Mesenchymal stem cell (in vitro differentiated cells and primary cell): Measurements from ENCODE around the gene CAMTA1.

Experiments used
- DNase-seq: peaks from one replicate; pipeline ENCODE4 v3.0.0-alpha.2; 2013
- H2AFZ ChIP-seq: one replicate; pipeline ENCODE4 v1.6.1; 2013; ENCODE audit warnings: low read depth, mild to moderate bottlenecking, control low read depth, inconsistent platforms, low read length, moderate library complexity
- H2AK5ac ChIP-seq: 2 replicates; pipeline ENCODE4 v1.6.1; 2013; ENCODE audit warnings: low read length, moderate library complexity, mild to moderate bottlenecking, inconsistent platforms; ENCODE audit not compliant: severe bottlenecking
- H2BK120ac ChIP-seq: one replicate; pipeline ENCODE4 v1.6.1; 2013; ENCODE audit warnings: low read depth, mild to moderate bottlenecking, inconsistent platforms, low read length, moderate library complexity
- H2BK12ac ChIP-seq, 2 experiments: one replicate each; pipeline ENCODE4 v1.6.1; 2013; ENCODE audit warnings: inconsistent platforms in 2 of 2, low read length in 2 of 2, mild to moderate bottlenecking in 2 of 2, moderate library complexity in 2 of 2, control low read depth in 1 of 2
- H2BK15ac ChIP-seq: one replicate; pipeline ENCODE4 v1.6.1; 2013; ENCODE audit warnings: mild to moderate bottlenecking, low read depth, inconsistent platforms; ENCODE audit not compliant: poor library complexity, severe bottlenecking
- H2BK5ac ChIP-seq: 2 replicates; pipeline ENCODE4 v1.6.1; 2013; ENCODE audit warnings: low read depth, mild to moderate bottlenecking, low read length, control low read depth, inconsistent platforms; ENCODE audit not compliant: poor library complexity, severe bottlenecking
- H3K14ac ChIP-seq, 2 experiments: one replicate each; pipeline ENCODE4 v1.6.1; 2013; ENCODE audit warnings: inconsistent platforms in 2 of 2, low read length in 2 of 2, control low read depth in 1 of 2, mild to moderate bottlenecking in 1 of 2, moderate library complexity in 1 of 2
- H3K18ac ChIP-seq, 2 experiments: one replicate each; pipeline ENCODE4 v1.6.1; 2013; ENCODE audit warnings: inconsistent platforms in 2 of 2, low read length in 2 of 2, control low read depth in 1 of 2, low read depth in 1 of 2, mild to moderate bottlenecking in 1 of 2
- H3K23ac ChIP-seq, 2 experiments: one replicate each; pipeline ENCODE4 v1.6.1; 2013; ENCODE audit warnings: inconsistent platforms in 2 of 2, low read length in 2 of 2, mild to moderate bottlenecking in 2 of 2, moderate library complexity in 2 of 2, control low read depth in 1 of 2
- H3K27ac ChIP-seq: 2 replicates; pipeline ENCODE4 v1.5.1; 2013; ENCODE audit warnings: mild to moderate bottlenecking, moderate library complexity, low read length, control low read depth, inconsistent platforms; ENCODE audit not compliant: poor library complexity, severe bottlenecking
- H3K27me3 ChIP-seq, 2 experiments: 2 replicates each; pipeline versions ENCODE4 v1.6.1 to v1.7.0; 2013; ENCODE audit warnings: low read length in 2 of 2, mild to moderate bottlenecking in 2 of 2, moderate library complexity in 2 of 2, control low read depth in 1 of 2, inconsistent platforms in 1 of 2; ENCODE audit not compliant: control insufficient read depth in 1 of 2, insufficient read depth in 1 of 2
- H3K36me3 ChIP-seq, 2 experiments: 2 replicates each; pipeline versions ENCODE4 v1.6.1 to v1.7.0; 2013; ENCODE audit warnings: low read length in 2 of 2, control low read depth in 1 of 2, inconsistent platforms in 1 of 2, low read depth in 1 of 2, mild to moderate bottlenecking in 1 of 2; ENCODE audit not compliant: insufficient read depth in 2 of 2, control insufficient read depth in 1 of 2
- H3K4ac ChIP-seq, 2 experiments: one replicate each; pipeline ENCODE4 v1.6.1; 2013; ENCODE audit warnings: inconsistent platforms in 2 of 2, low read length in 2 of 2, mild to moderate bottlenecking in 2 of 2, moderate library complexity in 2 of 2, control low read depth in 1 of 2, low read depth in 1 of 2
- H3K4me1 ChIP-seq: 2 replicates; pipeline ENCODE4 v1.6.1; 2013; ENCODE audit warnings: low read depth, low read length, control low read depth; ENCODE audit not compliant: control insufficient read depth, insufficient read depth
- H3K4me2 ChIP-seq: 2 replicates; pipeline ENCODE4 v1.6.1; 2013; ENCODE audit warnings: low read length, mild to moderate bottlenecking, inconsistent platforms; ENCODE audit not compliant: poor library complexity, severe bottlenecking
- H3K4me3 ChIP-seq, 2 experiments: 2 replicates each; pipeline versions ENCODE4 v1.5.1 to v1.7.0; 2013; ENCODE audit warnings: low read length in 2 of 2, mild to moderate bottlenecking in 2 of 2, control low read depth in 1 of 2, low read depth in 1 of 2; ENCODE audit not compliant: insufficient read depth in 1 of 2
- H3K79me1 ChIP-seq: replicated peaks from 2 replicates; pipeline ENCODE4 v1.6.1; 2013; ENCODE audit warnings: mild to moderate bottlenecking, control low read depth, low read length, inconsistent platforms; ENCODE audit not compliant: poor library complexity, severe bottlenecking
- H3K9ac ChIP-seq: 2 replicates; pipeline ENCODE4 v1.7.0; 2013; ENCODE audit warnings: mild to moderate bottlenecking, low read length, moderate library complexity
- H3K9me3 ChIP-seq: 2 replicates; pipeline ENCODE4 v1.7.0; 2013; ENCODE audit warnings: mild to moderate bottlenecking, low read length; ENCODE audit not compliant: control insufficient read depth
- H4K8ac ChIP-seq: one replicate; pipeline ENCODE4 v1.6.1; 2013; ENCODE audit warnings: inconsistent platforms, mild to moderate bottlenecking, low read length, moderate library complexity
- H4K91ac ChIP-seq: one replicate; pipeline ENCODE4 v1.6.1; 2013; ENCODE audit warnings: mild to moderate bottlenecking, low read length, inconsistent platforms
- WGBS: methylation state at CpG from one replicate; pipeline ENCODE4 v1.1.7; 2013; ENCODE audit warnings: mixed read lengths; 5-methylcytosine and 5-hydroxymethylcytosine counted together

Gene CAMTA1

GRCh38 chr1:7666249-7666648 is 881.0 kb downstream of the CAMTA1 start:
- peaks cover 0 to 11% of the 10 kb centered on the region in 2 experiments for H3K36me3 ChIP-seq
- H3K18ac ChIP-seq, result no peak overlapping the region
- no peak overlapping the region for H2AK5ac ChIP-seq
- no peak overlapping the region for H3K4ac ChIP-seq
- no peak overlapping the region for H3K4me3 ChIP-seq
- WGBS, result 89% methylated on average over 6 of the region's 6 CpGs
- H3K14ac ChIP-seq, result no peak overlapping the region
- no peak overlapping the region for H2BK12ac ChIP-seq
- H3K9me3 ChIP-seq, result no peaks in the 10 kb centered on the region
- H2BK120ac ChIP-seq, result no peak overlapping the region
- peaks cover 10 to 35% of the 10 kb centered on the region in 2 experiments for H3K27me3 ChIP-seq
- H4K8ac ChIP-seq, result no peak overlapping the region
- no peak overlapping the region for H2BK5ac ChIP-seq
- no peak for DNase-seq
- H3K4me2 ChIP-seq, result no peak overlapping the region
- H3K23ac ChIP-seq, result no peak overlapping the region
- peak overlapping the region; percentile 36 for H2BK15ac ChIP-seq
- no peak overlapping the region for H3K9ac ChIP-seq
- H4K91ac ChIP-seq, result no peak overlapping the region
- H3K27ac ChIP-seq, result no peak overlapping the region
- H2AFZ ChIP-seq, result no peak overlapping the region
- H3K79me1 ChIP-seq, result no peaks in the 10 kb centered on the region
- H3K4me1 ChIP-seq, result peaks cover 8% of the 10 kb centered on the region

GRCh38 chr1:7667159-7667558 is 881.9 kb downstream of the CAMTA1 start:
- Histone ChIP-seq H3K27me3 (peaks cover 3 to 35% of the 10 kb centered on the region in 2 experiments), H2AK5ac (no peak overlapping the region), H3K4ac (no peak overlapping the region), H3K27ac (no peak overlapping the region), H2BK15ac (no peak overlapping the region), H3K79me1 (no peaks in the 10 kb centered on the region), H3K23ac (no peak overlapping the region), H3K9me3 (no peaks in the 10 kb centered on the region), H3K4me2 (no peak overlapping the region), H3K9ac (no peak overlapping the region), H3K4me1 (peaks cover 8% of the 10 kb centered on the region), H3K4me3 (no peak overlapping the region), H2BK5ac (no peak overlapping the region), H2AFZ (peak overlapping the region; percentile 8), H2BK12ac (no peak overlapping the region), H3K36me3 (peaks cover 0 to 11% of the 10 kb centered on the region in 2 experiments), H4K8ac (no peak overlapping the region), H3K18ac (no peak overlapping the region), H2BK120ac (no peak overlapping the region), H4K91ac (no peak overlapping the region), H3K14ac (no peak overlapping the region)
- DNase-seq, result no peak
- 73% methylated on average over 11 of the region's 11 CpGs for WGBS

GRCh38 chr1:7667625-7668218 is 882.5 kb downstream of the CAMTA1 start:
- 24% methylated on average over 11 of the region's 11 CpGs for WGBS

GRCh38 chr1:7669559-7670311 is 884.5 kb downstream of the CAMTA1 start:
- H3K27ac ChIP-seq, result no peak overlapping the region
- H3K4me1 ChIP-seq, result peaks cover 8% of the 10 kb centered on the region
- H3K18ac ChIP-seq, result no peak overlapping the region
- peaks cover 10 to 31% of the 10 kb centered on the region in 2 experiments for H3K27me3 ChIP-seq
- H3K4ac ChIP-seq, result no peak overlapping the region
- H2BK12ac ChIP-seq, result no peak overlapping the region
- H3K23ac ChIP-seq, result no peak overlapping the region
- peaks cover 0 to 3% of the 10 kb centered on the region in 2 experiments for H3K36me3 ChIP-seq
- peak overlapping the region; percentile 54 for H2BK15ac ChIP-seq
- peak overlapping the region; percentile 37 for H3K9ac ChIP-seq
- H3K4me3 ChIP-seq, result no peak overlapping the region
- H2AFZ ChIP-seq, result peak overlapping the region; percentile 0
- peak overlapping the region; percentile 60 for H4K8ac ChIP-seq
- H3K9me3 ChIP-seq, result no peaks in the 10 kb centered on the region
- no peaks in the 10 kb centered on the region for H3K79me1 ChIP-seq
- peak overlapping the region; percentile 55 for H3K4me2 ChIP-seq
- no peak overlapping the region for H2BK5ac ChIP-seq
- no peak overlapping the region for H2AK5ac ChIP-seq
- WGBS, result 39% methylated on average over 14 of the region's 19 CpGs
- DNase-seq, result peak; percentile 43
- H2BK120ac ChIP-seq, result no peak overlapping the region
- H4K91ac ChIP-seq, result no peak overlapping the region
- H3K14ac ChIP-seq, result peak overlapping the region in 1 of 2 experiments; percentile 6

More at GRCh38 chr1:7667625-7668218, 882.5 kb downstream of the CAMTA1 start:
- Histone ChIP-seq H2AK5ac (no peak overlapping the region), H3K23ac (no peak overlapping the region), H4K8ac (peak overlapping the region; percentile 86), H3K4me1 (peaks cover 8% of the 10 kb centered on the region), H3K27me3 (peaks cover 3 to 31% of the 10 kb centered on the region in 2 experiments), H3K18ac (peak overlapping the region; percentile 57 to 88), H3K9ac (no peak overlapping the region), H3K4ac (peak overlapping the region; percentile 13 to 34), H3K79me1 (no peaks in the 10 kb centered on the region), H3K4me2 (no peak overlapping the region), H2AFZ (peak overlapping the region; percentile 39), H2BK15ac (no peak overlapping the region), H3K14ac (no peak overlapping the region), H4K91ac (peak overlapping the region; percentile 83), H2BK5ac (no peak overlapping the region), H2BK120ac (no peak overlapping the region), H3K36me3 (peaks cover 0 to 11% of the 10 kb centered on the region in 2 experiments), H3K4me3 (no peak overlapping the region), H3K9me3 (no peaks in the 10 kb centered on the region), H3K27ac (no peak overlapping the region), H2BK12ac (peak overlapping the region; percentile 10 to 20)
- peak; percentile 81 for DNase-seq
